ENCODE results near the gene RCBTB2. TPM values are rescaled to one million over a fixed set of nuclear protein-coding genes. Genes with fewer than 3 reads are reported as not detected.

Gene RCBTB2
- total RNA-seq, 1 donor from 2014 or later = 2.0 TPM

GRCh38 chr13:48535766-48536165 is 2.9 kb upstream of the RCBTB2 start:
- Mint-ChIP-seq H3K4me3 (no peak overlapping the region), H3K9me3 (peaks cover 10% of the 10 kb centered on the region), H3K27me3 (ENCODE audit: insufficient read depth) (peaks cover 15% of the 10 kb centered on the region), H3K4me1 (ENCODE audit: low read depth) (peaks cover 27% of the 10 kb centered on the region), H3K36me3 (ENCODE audit: low read depth) (peaks cover 6% of the 10 kb centered on the region), H3K27ac (no peak overlapping the region)
- DNase-seq (ENCODE audit: low spot score) = no peak
- intact Hi-C loops (cut with micrococcal nuclease) = loop anchor here (10.0 kb wide), 1 partner anchor 439 kb away; the partner anchor contains the start of gene FNDC3A

- Mint-ChIP-seq H3K36me3 (ENCODE audit: low read depth) (peaks cover 4% of the 10 kb centered on the region), H3K4me1 (ENCODE audit: low read depth) (peaks cover 32% of the 10 kb centered on the region), H3K27me3 (ENCODE audit: insufficient read depth) (peaks cover 15% of the 10 kb centered on the region), H3K27ac (no peak overlapping the region), H3K9me3 (peaks cover 10% of the 10 kb centered on the region), H3K4me3 (peak overlapping the region; percentile 19)
- intact Hi-C loops (cut with micrococcal nuclease) = loop anchor here (10.0 kb wide), 1 partner anchor 440 kb away; the partner anchor contains the start of gene FNDC3A
- DNase-seq (ENCODE audit: low spot score) = no peak
Measured at GRCh38 chr13:48534911-48535501, 2.1 kb upstream of the RCBTB2 start.

DNA sequence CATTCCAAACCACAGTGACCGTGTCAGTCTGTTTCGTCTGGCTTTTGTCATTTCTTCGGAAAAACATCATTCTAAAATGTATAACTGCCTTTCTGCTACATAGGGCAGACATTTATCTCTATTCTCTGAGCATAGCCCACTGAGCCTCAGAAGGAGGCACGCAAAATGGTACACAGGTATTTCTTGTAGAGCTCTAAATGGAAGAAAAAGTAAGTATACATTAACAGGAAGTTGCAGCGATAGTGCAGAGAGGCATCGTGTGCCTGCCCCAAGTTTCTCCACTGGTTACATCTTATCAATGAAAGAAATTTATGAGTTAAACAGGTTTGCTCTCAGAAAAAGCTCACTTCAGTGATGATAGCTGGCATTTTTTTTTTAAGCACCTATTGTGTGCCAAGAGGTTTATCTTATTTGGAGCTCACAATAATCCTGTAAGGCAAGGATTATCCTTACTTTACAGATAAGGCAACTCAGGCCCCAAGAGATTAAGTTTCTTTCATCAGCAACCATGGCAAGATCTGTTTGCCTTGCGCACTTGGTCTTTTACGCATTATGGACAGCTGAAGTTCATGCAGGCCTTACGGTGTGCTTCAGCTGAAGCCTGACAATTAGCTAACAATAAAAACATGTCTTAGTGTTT is 1.2 kb upstream of the RCBTB2 start:
- Mint-ChIP-seq H3K27me3 (ENCODE audit: insufficient read depth) (peaks cover 15% of the 10 kb centered on the region), H3K4me3 (peak overlapping the region; percentile 91), H3K4me1 (ENCODE audit: low read depth) (peaks cover 32% of the 10 kb centered on the region), H3K36me3 (ENCODE audit: low read depth) (peaks cover under 1% of the 10 kb centered on the region), H3K27ac (peak overlapping the region; percentile 11), H3K9me3 (peaks cover 5% of the 10 kb centered on the region)
- intact Hi-C loops (cut with micrococcal nuclease) = loop anchor here (2.0 to 10.0 kb wide), 4 partner anchors 45 to 441 kb away; partner anchors contain the start of genes FNDC3A and MED4
- DNase-seq (ENCODE audit: low spot score) = no peak

DNA sequence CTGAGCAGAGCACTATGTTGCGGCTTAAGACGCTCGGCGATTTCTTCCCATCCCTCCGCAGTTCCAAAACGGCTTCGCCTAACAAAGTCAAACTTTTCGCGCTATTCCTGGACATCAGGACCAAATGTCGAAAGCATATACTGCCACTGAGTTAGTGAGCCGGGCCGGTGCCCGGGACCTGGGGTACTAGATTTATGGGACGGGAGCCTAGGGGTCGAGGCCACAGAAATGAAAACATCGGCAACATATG is 699 bp downstream of the RCBTB2 start:
- H3K4me3 Mint-ChIP-seq = peak overlapping the region; percentile 91

GRCh38 chr13:48531416-48532255 is 1.2 kb downstream of the RCBTB2 start:
- H3K4me1 Mint-ChIP-seq (ENCODE audit: low read depth) = peaks cover 32% of the 10 kb centered on the region
- no peaks in the 10 kb centered on the region for H3K36me3 Mint-ChIP-seq (ENCODE audit: low read depth)
- DNase-seq (ENCODE audit: low spot score) = no peak
- intact Hi-C loops (cut with micrococcal nuclease) = loop anchor here (1.0 to 10.0 kb wide), 10 partner anchors 26 to 493 kb away; partner anchors contain the start of genes FNDC3A, ITM2B, MED4 and RB1
- H3K9me3 Mint-ChIP-seq = peaks cover 4% of the 10 kb centered on the region
- H3K4me3 Mint-ChIP-seq = peak overlapping the region; percentile 91
- peaks cover 6% of the 10 kb centered on the region for H3K27me3 Mint-ChIP-seq (ENCODE audit: insufficient read depth)
- H3K27ac Mint-ChIP-seq = peak overlapping the region; percentile 98

More for the DNA sequence above, 699 bp downstream of the RCBTB2 start:
- H3K27me3 Mint-ChIP-seq (ENCODE audit: insufficient read depth) = peaks cover 6% of the 10 kb centered on the region
- peaks cover 4% of the 10 kb centered on the region for H3K9me3 Mint-ChIP-seq
- intact Hi-C loops (cut with micrococcal nuclease) = loop anchor here (1.0 to 10.0 kb wide), 10 partner anchors 27 to 494 kb away; partner anchors contain the start of genes FNDC3A, ITM2B, MED4 and RB1
- H3K27ac Mint-ChIP-seq = peak overlapping the region; percentile 98
- H3K4me1 Mint-ChIP-seq (ENCODE audit: low read depth) = peaks cover 32% of the 10 kb centered on the region
- no peaks in the 10 kb centered on the region for H3K36me3 Mint-ChIP-seq (ENCODE audit: low read depth)
- no peak for DNase-seq (ENCODE audit: low spot score)

DNA sequence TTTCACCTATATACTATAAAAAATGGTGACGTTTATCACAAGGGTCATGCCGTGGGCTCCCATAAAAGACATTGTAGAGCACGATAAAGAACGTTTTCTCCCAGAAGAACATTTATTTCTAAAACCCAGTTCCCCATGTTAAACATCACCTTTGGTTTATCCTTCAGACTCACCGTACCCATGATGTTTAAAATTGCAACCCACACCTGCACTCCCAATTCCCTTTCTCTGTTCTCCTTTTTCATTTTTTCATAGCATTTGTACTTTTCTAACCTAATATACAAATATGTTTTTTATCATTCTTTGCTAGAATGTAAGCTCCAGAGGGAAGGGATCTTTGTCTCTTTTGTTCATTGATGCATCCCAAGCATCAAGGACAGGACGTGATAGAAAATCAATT is 2.0 kb downstream of the RCBTB2 start:
- Mint-ChIP-seq H3K9me3 (peaks cover 4% of the 10 kb centered on the region), H3K4me1 (ENCODE audit: low read depth) (peaks cover 32% of the 10 kb centered on the region), H3K36me3 (ENCODE audit: low read depth) (no peaks in the 10 kb centered on the region), H3K4me3 (peak overlapping the region; percentile 91), H3K27ac (no peak overlapping the region), H3K27me3 (ENCODE audit: insufficient read depth) (peaks cover 6% of the 10 kb centered on the region)
- intact Hi-C loops (cut with micrococcal nuclease) = loop anchor here (10.0 kb wide), 1 partner anchor 444 kb away; the partner anchor contains the start of gene FNDC3A
- DNase-seq (ENCODE audit: low spot score) = no peak

- no peak for DNase-seq (ENCODE audit: low spot score)
- intact Hi-C loops (cut with micrococcal nuclease) = no loop called here
- H3K4me1 Mint-ChIP-seq (ENCODE audit: low read depth) = peaks cover 27% of the 10 kb centered on the region
- H3K36me3 Mint-ChIP-seq (ENCODE audit: low read depth) = no peaks in the 10 kb centered on the region
- H3K4me3 Mint-ChIP-seq = no peak overlapping the region
- H3K27ac Mint-ChIP-seq = no peak overlapping the region
- no peaks in the 10 kb centered on the region for H3K9me3 Mint-ChIP-seq
- H3K27me3 Mint-ChIP-seq (ENCODE audit: insufficient read depth) = peaks cover 10% of the 10 kb centered on the region
Measured at GRCh38 chr13:48528720-48529119, 4.2 kb downstream of the RCBTB2 start.

- no peak overlapping the region for H3K4me3 Mint-ChIP-seq
- H3K27ac Mint-ChIP-seq = no peak overlapping the region
- no peaks in the 10 kb centered on the region for H3K9me3 Mint-ChIP-seq
- no peak for DNase-seq (ENCODE audit: low spot score)
- peaks cover 22% of the 10 kb centered on the region for H3K4me1 Mint-ChIP-seq (ENCODE audit: low read depth)
- intact Hi-C loops (cut with micrococcal nuclease) = no loop called here
- peaks cover 10% of the 10 kb centered on the region for H3K27me3 Mint-ChIP-seq (ENCODE audit: insufficient read depth)
- no peaks in the 10 kb centered on the region for H3K36me3 Mint-ChIP-seq (ENCODE audit: low read depth)
Measured at GRCh38 chr13:48527955-48528354, 4.9 kb downstream of the RCBTB2 start.

DNA sequence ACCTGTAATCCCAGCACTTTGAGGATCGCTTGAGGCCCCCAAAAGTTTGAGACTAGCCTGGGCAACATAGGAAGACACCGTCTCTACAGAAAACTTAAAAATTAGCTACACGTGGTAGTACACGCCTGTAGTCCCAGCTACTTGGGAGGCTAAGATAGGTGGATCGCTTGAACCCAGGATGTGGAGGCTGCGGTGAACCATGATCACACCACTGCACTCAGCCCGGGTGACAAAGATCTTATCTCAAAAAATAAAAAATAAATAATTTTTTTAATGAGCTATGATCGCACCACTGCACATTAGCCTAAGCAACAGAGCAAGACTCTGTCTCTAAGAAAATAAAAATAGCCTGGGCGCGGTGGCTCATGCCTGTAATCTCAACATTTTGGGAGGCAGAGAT is 6.6 kb downstream of the RCBTB2 start:
- peaks cover 11% of the 10 kb centered on the region for H3K4me1 Mint-ChIP-seq (ENCODE audit: low read depth)
- no peak overlapping the region for H3K4me3 Mint-ChIP-seq
- H3K36me3 Mint-ChIP-seq (ENCODE audit: low read depth) = no peaks in the 10 kb centered on the region
- peaks cover 8% of the 10 kb centered on the region for H3K27me3 Mint-ChIP-seq (ENCODE audit: insufficient read depth)
- no peak overlapping the region for H3K27ac Mint-ChIP-seq
- no peaks in the 10 kb centered on the region for H3K9me3 Mint-ChIP-seq
- intact Hi-C loops (cut with micrococcal nuclease) = no loop called here
- no peak for DNase-seq (ENCODE audit: low spot score)

- Mint-ChIP-seq H3K4me3 (no peak overlapping the region), H3K4me1 (ENCODE audit: low read depth) (no peaks in the 10 kb centered on the region), H3K9me3 (no peaks in the 10 kb centered on the region), H3K27me3 (ENCODE audit: insufficient read depth) (peaks cover 5% of the 10 kb centered on the region), H3K27ac (no peak overlapping the region), H3K36me3 (ENCODE audit: low read depth) (peaks cover 10% of the 10 kb centered on the region)
- intact Hi-C loops (cut with micrococcal nuclease) = no loop called here
- DNase-seq (ENCODE audit: low spot score) = no peak
Measured at GRCh38 chr13:48518083-48518482, 14.8 kb downstream of the RCBTB2 start.

- Mint-ChIP-seq H3K27me3 (ENCODE audit: insufficient read depth) (peaks cover 7% of the 10 kb centered on the region), H3K4me3 (no peak overlapping the region), H3K4me1 (ENCODE audit: low read depth) (no peaks in the 10 kb centered on the region), H3K27ac (no peak overlapping the region), H3K36me3 (ENCODE audit: low read depth) (peaks cover 20% of the 10 kb centered on the region), H3K9me3 (no peaks in the 10 kb centered on the region)
- intact Hi-C loops (cut with micrococcal nuclease) = no loop called here
- DNase-seq (ENCODE audit: low spot score) = no peak
Measured at GRCh38 chr13:48515732-48516131, 17.1 kb downstream of the RCBTB2 start.

DNA sequence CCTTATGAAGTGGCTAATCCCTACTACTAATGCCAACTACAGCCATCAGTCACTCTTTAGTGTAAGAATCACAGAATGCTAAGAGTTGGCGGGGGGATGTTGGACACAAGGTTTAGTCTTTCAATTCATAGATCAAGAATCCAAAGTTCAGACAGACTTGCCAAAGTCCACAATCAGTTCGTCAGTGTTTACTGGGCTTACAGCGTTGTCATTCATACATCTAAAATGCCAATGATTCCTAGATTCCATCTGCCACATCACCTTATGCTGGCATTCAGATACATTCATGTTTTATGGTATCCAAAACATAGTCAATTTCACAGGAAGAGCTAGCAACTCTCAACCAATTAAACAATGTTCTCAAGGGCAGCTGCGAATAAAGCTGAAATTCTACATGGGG is 18.1 kb downstream of the RCBTB2 start:
- Mint-ChIP-seq H3K27ac (no peak overlapping the region), H3K4me1 (ENCODE audit: low read depth) (peaks cover 5% of the 10 kb centered on the region), H3K36me3 (ENCODE audit: low read depth) (peaks cover 18% of the 10 kb centered on the region), H3K27me3 (ENCODE audit: insufficient read depth) (peaks cover 9% of the 10 kb centered on the region), H3K9me3 (no peaks in the 10 kb centered on the region), H3K4me3 (no peak overlapping the region)
- intact Hi-C loops (cut with micrococcal nuclease) = no loop called here
- no peak for DNase-seq (ENCODE audit: low spot score)
